ENCODE measurements around the gene RCAN1. TPM values are rescaled to one million over a fixed set of nuclear protein-coding genes. Genes with fewer than 3 reads are reported as not detected.

RCAN1 gene
- total RNA-seq, 2 experiments from 2014 or later, result 6.8 to 8.9 TPM

GRCh38 chr21:34603710-34604057, 11.2 kb downstream of the RCAN1 start:
- no TSS peak for BruUV-seq (replicated peaks)
- Histone ChIP-seq H2AFZ (ENCODE audit: low read length) (no peak overlapping the region), H4K20me1 (ENCODE audit: insufficient read depth, low read length) (no peaks in the 10 kb centered on the region), H3K36me3 (ENCODE audit: insufficient read depth, low read length) (no peaks in the 10 kb centered on the region), H3K4me2 (ENCODE audit: low read length) (no peak overlapping the region), H3K27ac (ENCODE audit: low read depth, low read length, poor library complexity, severe bottlenecking) (no peak overlapping the region), H3K4me1 (ENCODE audit: insufficient read depth, low read length, poor library complexity, severe bottlenecking) (no peaks in the 10 kb centered on the region), H3K79me2 (ENCODE audit: insufficient read depth, low read depth, low read length) (no peaks in the 10 kb centered on the region), H3K9me2 (ENCODE audit: insufficient read depth, low read length) (no peaks in the 10 kb centered on the region), H3K9me3 (ENCODE audit: low read length) (no peaks in the 10 kb centered on the region), H3K4me3 (ENCODE audit: low read depth, low read length, poor library complexity, severe bottlenecking) (no peak overlapping the region)
- TF ChIP-seq EZH2phosphoT487 (IDR thresholded peaks at IDR 0.05; ENCODE audit: borderline replicate concordance, low read depth, low read length), result no peak
- TF ChIP-seq, protein P1, sequence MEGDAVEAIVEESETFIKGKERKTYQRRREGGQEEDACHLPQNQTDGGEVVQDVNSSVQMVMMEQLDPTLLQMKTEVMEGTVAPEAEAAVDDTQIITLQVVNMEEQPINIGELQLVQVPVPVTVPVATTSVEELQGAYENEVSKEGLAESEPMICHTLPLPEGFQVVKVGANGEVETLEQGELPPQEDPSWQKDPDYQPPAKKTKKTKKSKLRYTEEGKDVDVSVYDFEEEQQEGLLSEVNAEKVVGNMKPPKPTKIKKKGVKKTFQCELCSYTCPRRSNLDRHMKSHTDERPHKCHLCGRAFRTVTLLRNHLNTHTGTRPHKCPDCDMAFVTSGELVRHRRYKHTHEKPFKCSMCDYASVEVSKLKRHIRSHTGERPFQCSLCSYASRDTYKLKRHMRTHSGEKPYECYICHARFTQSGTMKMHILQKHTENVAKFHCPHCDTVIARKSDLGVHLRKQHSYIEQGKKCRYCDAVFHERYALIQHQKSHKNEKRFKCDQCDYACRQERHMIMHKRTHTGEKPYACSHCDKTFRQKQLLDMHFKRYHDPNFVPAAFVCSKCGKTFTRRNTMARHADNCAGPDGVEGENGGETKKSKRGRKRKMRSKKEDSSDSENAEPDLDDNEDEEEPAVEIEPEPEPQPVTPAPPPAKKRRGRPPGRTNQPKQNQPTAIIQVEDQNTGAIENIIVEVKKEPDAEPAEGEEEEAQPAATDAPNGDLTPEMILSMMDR (conservative IDR thresholded peaks at IDR 0.05; ENCODE audit: low read length), result no peak
- DNase-seq (ENCODE audit: low spot score), result no peak
- intact Hi-C loops (cut with micrococcal nuclease; ENCODE audit: unreplicated experiment), result loop anchor here (1.0 kb wide), 1 partner anchor 93 kb away; no protein-coding TSS in a partner anchor
- ChIA-PET POLR2A (no interaction called here), CTCF (ENCODE audit: unreplicated experiment) (interaction anchor here (1.5 to 1.9 kb wide), 2 partner anchors 28 to 93 kb away, joined by 4 to 8 read pairs; no protein-coding TSS in a partner anchor)

DNA sequence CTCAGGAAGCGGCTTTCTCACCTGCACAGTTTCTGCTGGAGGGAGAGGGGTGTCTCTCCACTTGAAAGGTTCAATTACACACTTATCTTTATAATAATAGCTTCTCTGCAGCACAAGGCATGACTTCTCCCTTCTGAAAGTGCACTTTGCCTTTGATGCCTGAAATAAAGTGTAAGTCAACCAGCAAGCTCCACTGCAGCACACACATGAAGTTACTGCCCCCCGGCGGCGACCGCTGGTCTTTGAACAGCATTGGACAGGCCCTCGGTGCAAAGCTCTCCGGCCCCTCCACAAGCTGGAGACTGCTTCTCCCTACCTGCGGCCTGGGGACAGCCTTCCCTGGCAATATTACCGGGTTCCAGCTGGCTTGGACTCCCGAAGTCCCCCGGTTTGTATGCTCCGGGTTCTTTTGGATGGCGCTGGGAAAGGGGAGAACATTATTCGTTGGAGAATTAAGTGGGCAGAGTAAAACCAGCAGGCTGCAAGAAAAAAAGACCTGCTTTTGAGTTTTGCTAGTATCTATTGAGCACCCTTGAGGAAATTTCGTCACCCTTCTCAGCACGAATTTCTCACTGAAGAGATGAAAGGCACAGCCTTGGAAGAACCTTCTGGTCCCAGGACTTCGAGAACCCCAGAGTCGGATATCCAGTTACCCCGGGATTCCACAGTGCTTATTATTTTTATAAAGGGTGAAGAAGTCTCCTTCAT, 11.8 kb downstream of the RCAN1 start:
- Histone ChIP-seq H3K36me3 (ENCODE audit: insufficient read depth, low read length) (no peaks in the 10 kb centered on the region), H3K79me2 (ENCODE audit: insufficient read depth, low read depth, low read length) (no peaks in the 10 kb centered on the region), H3K4me3 (ENCODE audit: low read depth, low read length, poor library complexity, severe bottlenecking) (no peak overlapping the region), H3K27ac (ENCODE audit: low read depth, low read length, poor library complexity, severe bottlenecking) (no peak overlapping the region), H3K4me2 (ENCODE audit: low read length) (no peak overlapping the region), H3K4me1 (ENCODE audit: insufficient read depth, low read length, poor library complexity, severe bottlenecking) (no peaks in the 10 kb centered on the region), H2AFZ (ENCODE audit: low read length) (no peak overlapping the region), H4K20me1 (ENCODE audit: insufficient read depth, low read length) (no peaks in the 10 kb centered on the region), H3K9me3 (ENCODE audit: low read length) (no peaks in the 10 kb centered on the region), H3K9me2 (ENCODE audit: insufficient read depth, low read length) (no peaks in the 10 kb centered on the region)
- peak; percentile 57 for DNase-seq (ENCODE audit: low spot score)
- intact Hi-C loops (cut with micrococcal nuclease; ENCODE audit: unreplicated experiment), result loop anchor here (1.0 kb wide), 1 partner anchor 93 kb away; no protein-coding TSS in a partner anchor
- ChIA-PET POLR2A (no interaction called here), CTCF (ENCODE audit: unreplicated experiment) (interaction anchor here (1.1 to 1.9 kb wide), 3 partner anchors 29 to 95 kb away, joined by 4 to 8 read pairs (median 5); no protein-coding TSS in a partner anchor)
- no TSS peak for BruUV-seq (replicated peaks)
- TF ChIP-seq, protein P1 (conservative IDR thresholded peaks at IDR 0.05; ENCODE audit: low read length), result peak; percentile 77
- no peak for TF ChIP-seq EZH2phosphoT487 (IDR thresholded peaks at IDR 0.05; ENCODE audit: borderline replicate concordance, low read depth, low read length)

DNA sequence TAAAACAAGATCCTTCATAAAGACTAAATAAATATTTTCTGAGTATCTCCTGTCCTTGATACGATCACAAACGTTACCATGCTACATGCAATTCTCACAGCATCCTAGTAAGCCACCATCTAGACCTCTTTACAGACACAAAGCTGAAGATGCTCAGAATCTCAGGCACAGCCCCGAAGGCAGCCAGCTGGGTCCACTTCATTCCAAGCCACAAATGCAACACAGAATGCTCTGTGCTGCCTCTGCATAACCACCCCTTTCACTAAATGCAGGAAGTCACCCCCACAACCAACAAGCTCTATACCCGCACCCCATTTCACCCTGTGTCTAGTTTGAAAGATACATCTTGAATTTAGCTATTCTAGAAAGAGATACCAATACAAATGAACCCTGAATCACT, 12.9 kb downstream of the RCAN1 start:
- intact Hi-C loops (cut with micrococcal nuclease; ENCODE audit: unreplicated experiment), result no loop called here
- ChIA-PET CTCF (ENCODE audit: unreplicated experiment) (interaction anchor here (1.5 to 1.9 kb wide), 2 partner anchors 30 to 91 kb away, joined by 4 to 8 read pairs; no protein-coding TSS in a partner anchor), POLR2A (no interaction called here)
- no peak for DNase-seq (ENCODE audit: low spot score)
- H3K9me2 ChIP-seq (ENCODE audit: insufficient read depth, low read length), result no peaks in the 10 kb centered on the region
- H3K4me3 ChIP-seq (ENCODE audit: low read depth, low read length, poor library complexity, severe bottlenecking), result no peak overlapping the region
- H3K79me2 ChIP-seq (ENCODE audit: insufficient read depth, low read depth, low read length), result no peaks in the 10 kb centered on the region
- TF ChIP-seq EZH2phosphoT487 (IDR thresholded peaks at IDR 0.05; ENCODE audit: borderline replicate concordance, low read depth, low read length), result no peak
- TF ChIP-seq, protein P1 (conservative IDR thresholded peaks at IDR 0.05; ENCODE audit: low read length), result no peak
- no peak overlapping the region for H3K27ac ChIP-seq (ENCODE audit: low read depth, low read length, poor library complexity, severe bottlenecking)
- no peaks in the 10 kb centered on the region for H3K36me3 ChIP-seq (ENCODE audit: insufficient read depth, low read length)
- H3K4me1 ChIP-seq (ENCODE audit: insufficient read depth, low read length, poor library complexity, severe bottlenecking), result no peaks in the 10 kb centered on the region
- H3K9me3 ChIP-seq (ENCODE audit: low read length), result no peaks in the 10 kb centered on the region
- H2AFZ ChIP-seq (ENCODE audit: low read length), result no peak overlapping the region
- H3K4me2 ChIP-seq (ENCODE audit: low read length), result no peak overlapping the region
- H4K20me1 ChIP-seq (ENCODE audit: insufficient read depth, low read length), result no peaks in the 10 kb centered on the region
- no TSS peak for BruUV-seq (replicated peaks)

All from OCI-LY7 (cell line).